Hindlimb muscle (tissue), 1 donor: ENCODE results near the gene CGN. TPM values are rescaled to one million over a fixed set of nuclear protein-coding genes. Genes with fewer than 3 reads are reported as not detected.

Source experiments
- polyA plus RNA-seq: library from polyadenylated mRNA; unstranded; fragments of 120-200 nt; gene quantifications from one replicate; pipeline ENCODE4 v1.2.1, GENCODE V29; 2013; ENCODE audit not compliant: insufficient read length

Gene CGN
- polyA plus RNA-seq, 1 donor, result 0.58 TPM

Other genes starting within 250 kb of the CGN start
- gene ZNF687, start 229.1 kb upstream of the CGN start, polyA plus RNA-seq, result 13.5 TPM
- 56.5 TPM for gene PI4KB, start 184.0 kb upstream of the CGN start, polyA plus RNA-seq
- gene RFX5, start 164.1 kb upstream of the CGN start, polyA plus RNA-seq, result 24.0 TPM
- gene SELENBP1, start 138.7 kb upstream of the CGN start, polyA plus RNA-seq, result 35.2 TPM
- gene PSMB4, start 111.8 kb upstream of the CGN start, polyA plus RNA-seq, result 142 TPM
- gene POGZ, start 51.9 kb upstream of the CGN start, polyA plus RNA-seq, result 69.3 TPM
- 8.8 TPM for gene TUFT1, start 28.9 kb downstream of the CGN start, polyA plus RNA-seq
- gene SNX27, start 100.7 kb downstream of the CGN start, polyA plus RNA-seq, result 20.9 TPM
- gene CELF3, start 205.4 kb downstream of the CGN start, polyA plus RNA-seq, result 0.27 TPM
- not detected for gene RIIAD1, start 210.1 kb downstream of the CGN start, polyA plus RNA-seq